Gastrocnemius medialis (tissue), 4 donors: ENCODE measurements around the gene PSMB8.

Experiments
- CTCF ChIP-seq, 5 experiments: fragments of 450-650 bp in 3 of 5; fragments of 200-600 bp in 2 of 5; sonication (generic) in 2 of 5; IDR thresholded peaks in 4 of 5; conservative IDR thresholded peaks in 1 of 5; 1 replicate in 4 of 5; 2 replicates in 1 of 5; pipeline ENCODE4 v1.5.1; 2016 to 2019; ENCODE audit warnings: antibody characterized with exemption in 5 of 5, mild to moderate bottlenecking in 3 of 5, moderate library complexity in 3 of 5
- POLR2A ChIP-seq, 2 donors: fragments of 450-650 bp; IDR thresholded peaks; one replicate each; pipeline ENCODE4 v1.6.1; 2017; ENCODE audit warnings: antibody characterized with exemption in 2 of 2, mild to moderate bottlenecking in 2 of 2, moderate library complexity in 2 of 2

GRCh38 chr6:32839356-32839755 is 4.5 kb downstream of the PSMB8 start:
- no peak for TF ChIP-seq CTCF (IDR thresholded peaks at IDR 0.05 in 4 of 5, conservative IDR thresholded peaks at IDR 0.05 in 1 of 5)
- no peak for TF ChIP-seq POLR2A (IDR thresholded peaks at IDR 0.05)
